ENCODE data around the gene CEACAM18.
"Not testable (repeated sequence)": the region's sequence is repeated elsewhere in the genome, so short reads cannot be mapped to it uniquely, and the experiment has no call there.

Gene CEACAM18

DNA sequence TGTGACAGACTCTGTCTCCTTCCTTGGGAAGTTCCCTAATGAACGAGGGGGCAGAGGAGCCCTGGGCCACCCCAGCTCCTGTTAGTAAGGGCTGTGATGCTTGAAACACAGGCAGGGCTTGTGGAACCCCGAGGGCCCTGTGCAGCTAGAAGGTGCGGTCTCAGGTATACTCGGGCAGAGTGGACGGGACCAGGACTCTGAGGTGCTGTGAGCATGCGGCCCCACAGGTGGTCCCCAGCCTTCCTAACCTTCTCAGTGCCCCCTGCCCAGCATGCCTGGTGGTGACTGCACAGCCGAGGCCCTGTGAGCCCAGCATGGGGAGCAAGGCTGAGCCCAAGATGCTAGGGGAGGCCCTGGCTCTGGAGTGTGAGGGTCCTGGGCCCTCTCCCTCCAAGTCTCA is 16.1 kb upstream of the CEACAM18 start:
- TF ChIP-seq, protein P1, sequence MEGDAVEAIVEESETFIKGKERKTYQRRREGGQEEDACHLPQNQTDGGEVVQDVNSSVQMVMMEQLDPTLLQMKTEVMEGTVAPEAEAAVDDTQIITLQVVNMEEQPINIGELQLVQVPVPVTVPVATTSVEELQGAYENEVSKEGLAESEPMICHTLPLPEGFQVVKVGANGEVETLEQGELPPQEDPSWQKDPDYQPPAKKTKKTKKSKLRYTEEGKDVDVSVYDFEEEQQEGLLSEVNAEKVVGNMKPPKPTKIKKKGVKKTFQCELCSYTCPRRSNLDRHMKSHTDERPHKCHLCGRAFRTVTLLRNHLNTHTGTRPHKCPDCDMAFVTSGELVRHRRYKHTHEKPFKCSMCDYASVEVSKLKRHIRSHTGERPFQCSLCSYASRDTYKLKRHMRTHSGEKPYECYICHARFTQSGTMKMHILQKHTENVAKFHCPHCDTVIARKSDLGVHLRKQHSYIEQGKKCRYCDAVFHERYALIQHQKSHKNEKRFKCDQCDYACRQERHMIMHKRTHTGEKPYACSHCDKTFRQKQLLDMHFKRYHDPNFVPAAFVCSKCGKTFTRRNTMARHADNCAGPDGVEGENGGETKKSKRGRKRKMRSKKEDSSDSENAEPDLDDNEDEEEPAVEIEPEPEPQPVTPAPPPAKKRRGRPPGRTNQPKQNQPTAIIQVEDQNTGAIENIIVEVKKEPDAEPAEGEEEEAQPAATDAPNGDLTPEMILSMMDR (IDR thresholded peaks at IDR 0.05; ENCODE audit: insufficient read depth, low read depth, low read length, missing control alignments) = no peak
- DNase-seq (ENCODE audit: low read depth) = no peak
- H3K4me3 ChIP-seq (ENCODE audit: low read depth, low read length) = no peak overlapping the region

DNA sequence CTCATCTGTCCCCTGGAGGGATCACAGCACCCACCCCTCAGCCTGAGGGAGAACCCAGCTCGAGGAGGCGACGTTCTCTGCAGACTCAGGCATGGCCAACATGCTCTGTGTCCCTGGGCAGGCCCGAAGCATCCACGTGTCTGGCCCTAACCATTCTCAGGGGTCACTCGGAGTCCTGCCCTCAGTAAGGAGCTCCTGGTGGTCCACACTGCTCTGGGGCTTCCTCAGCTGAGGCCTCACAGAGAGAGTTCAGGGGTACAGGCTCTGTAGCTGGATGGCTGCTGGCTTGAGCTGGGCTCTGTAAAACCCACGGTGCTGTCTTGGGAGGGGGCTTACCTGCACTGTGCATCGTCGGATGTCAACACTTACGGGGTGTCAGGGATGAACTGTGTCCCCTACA is 15.7 kb upstream of the CEACAM18 start:
- no peak for DNase-seq (ENCODE audit: low read depth)
- no peak overlapping the region for H3K4me3 ChIP-seq (ENCODE audit: low read depth, low read length)

DNA sequence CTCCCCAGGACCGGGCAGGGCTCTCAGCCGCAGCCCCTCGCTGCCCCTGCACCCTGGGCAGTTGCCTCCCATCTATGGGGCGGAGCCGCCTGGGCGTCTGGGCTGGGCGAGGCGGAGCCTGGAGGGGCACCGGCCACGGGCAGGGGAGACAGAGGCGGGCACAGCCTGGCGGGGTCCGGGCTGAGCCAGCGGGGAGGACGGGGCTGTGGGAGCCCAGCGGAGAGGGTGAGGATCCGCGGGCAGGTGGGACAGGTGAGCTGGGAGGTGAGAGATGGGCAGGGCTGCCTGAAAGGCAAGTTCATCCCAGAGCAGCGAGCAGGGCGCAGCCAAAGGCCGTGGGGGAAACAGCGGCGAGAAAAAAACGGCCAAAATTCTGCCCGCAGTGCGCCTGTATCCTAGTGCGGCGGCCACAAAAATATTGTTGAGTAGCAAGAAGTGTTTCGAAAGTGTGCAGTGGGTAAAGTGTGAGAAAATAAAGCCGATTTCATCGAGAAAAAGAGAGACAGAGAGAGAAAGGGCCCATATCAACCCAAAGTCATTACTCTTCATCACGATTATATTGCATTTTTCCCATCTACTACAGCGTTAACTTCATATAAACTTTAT is 14.3 kb upstream of the CEACAM18 start:
- DNase-seq (ENCODE audit: low read depth); H3K4me3 ChIP-seq (ENCODE audit: low read depth, low read length): not testable (repeated sequence)

More for the DNA sequence above, 15.7 kb upstream of the CEACAM18 start:
- TF ChIP-seq, protein P1 (IDR thresholded peaks at IDR 0.05; ENCODE audit: insufficient read depth, low read depth, low read length, missing control alignments) = no peak

DNA sequence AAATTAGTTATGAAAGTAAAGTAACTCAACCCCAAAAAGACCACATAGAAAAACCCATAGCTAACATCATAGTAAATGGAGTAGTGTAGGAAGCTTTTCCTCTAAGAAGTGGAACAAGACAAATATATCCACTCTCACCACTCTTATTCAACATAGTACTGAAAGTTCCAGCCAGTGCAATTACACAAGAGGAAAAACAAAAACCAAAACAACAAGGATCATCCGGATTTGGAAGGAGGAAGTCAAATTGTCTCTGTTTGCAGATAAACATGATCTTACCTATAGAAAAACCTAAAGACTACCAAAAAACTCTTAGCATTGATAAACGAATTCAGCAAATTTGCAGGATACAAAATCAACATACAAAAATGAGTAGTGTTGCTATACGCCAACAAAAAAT is 11.6 kb upstream of the CEACAM18 start:
- H3K4me3 ChIP-seq (ENCODE audit: low read depth, low read length) = no peak overlapping the region
- TF ChIP-seq, protein P1 (IDR thresholded peaks at IDR 0.05; ENCODE audit: insufficient read depth, low read depth, low read length, missing control alignments) = no peak
- no peak for DNase-seq (ENCODE audit: low read depth)

DNA sequence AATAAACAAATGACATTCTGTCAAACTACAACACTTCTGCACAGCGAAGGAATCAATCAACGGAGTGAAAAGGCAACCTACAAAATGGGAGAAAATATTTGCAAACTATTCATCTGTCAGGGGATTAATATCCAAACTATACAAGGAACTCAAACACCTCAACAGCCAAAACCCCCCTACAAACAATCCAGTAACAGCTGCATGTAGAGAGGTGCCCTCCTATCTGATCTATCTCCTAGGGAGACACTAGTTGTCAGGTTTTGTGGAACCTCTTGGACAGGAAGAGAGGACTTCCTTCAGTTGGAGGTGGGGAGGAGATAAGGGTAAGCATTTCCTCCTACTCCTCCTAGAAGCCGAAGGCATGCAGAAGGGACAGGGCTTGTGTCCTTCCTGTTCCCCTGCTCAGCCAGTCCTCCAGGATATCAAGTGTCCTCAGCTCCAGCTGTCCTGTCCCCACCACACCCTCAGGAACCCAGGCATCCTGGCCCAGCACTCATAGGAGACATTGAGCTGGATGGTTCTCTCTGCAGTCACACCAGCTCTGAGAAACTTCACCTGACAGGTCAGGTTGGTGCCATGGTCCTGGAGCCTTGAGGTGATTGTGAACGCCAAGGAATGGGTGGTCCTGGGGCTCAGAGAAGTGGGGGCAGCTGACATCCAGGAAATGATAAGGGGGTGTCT is 10.3 kb upstream of the CEACAM18 start:
- TF ChIP-seq, protein P1 (IDR thresholded peaks at IDR 0.05; ENCODE audit: insufficient read depth, low read depth, low read length, missing control alignments) = no peak
- H3K4me3 ChIP-seq (ENCODE audit: low read depth, low read length) = no peak overlapping the region
- DNase-seq (ENCODE audit: low read depth) = no peak

DNA sequence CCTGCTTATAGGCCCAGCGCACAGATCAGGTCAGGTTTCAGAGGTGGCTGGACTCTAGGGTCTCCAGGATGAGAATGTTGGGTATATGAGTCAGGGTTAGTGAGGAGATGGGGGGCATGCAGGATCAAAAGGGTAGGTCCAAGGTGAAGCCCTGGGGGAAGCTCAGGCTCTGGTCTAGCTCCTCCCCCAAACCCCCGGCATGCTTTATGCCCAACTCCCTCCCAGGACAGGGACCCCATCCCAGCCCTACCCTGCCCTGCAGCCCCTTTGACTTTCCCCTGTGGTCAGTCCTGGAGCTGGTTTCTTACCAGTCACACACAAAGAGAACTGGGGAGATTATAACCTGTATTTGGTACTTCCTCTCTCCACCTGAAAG is 9.8 kb upstream of the CEACAM18 start:
- TF ChIP-seq, protein P1 (IDR thresholded peaks at IDR 0.05; ENCODE audit: insufficient read depth, low read depth, low read length, missing control alignments) = no peak
- no peak for DNase-seq (ENCODE audit: low read depth)
- H3K4me3 ChIP-seq (ENCODE audit: low read depth, low read length) = no peak overlapping the region

DNA sequence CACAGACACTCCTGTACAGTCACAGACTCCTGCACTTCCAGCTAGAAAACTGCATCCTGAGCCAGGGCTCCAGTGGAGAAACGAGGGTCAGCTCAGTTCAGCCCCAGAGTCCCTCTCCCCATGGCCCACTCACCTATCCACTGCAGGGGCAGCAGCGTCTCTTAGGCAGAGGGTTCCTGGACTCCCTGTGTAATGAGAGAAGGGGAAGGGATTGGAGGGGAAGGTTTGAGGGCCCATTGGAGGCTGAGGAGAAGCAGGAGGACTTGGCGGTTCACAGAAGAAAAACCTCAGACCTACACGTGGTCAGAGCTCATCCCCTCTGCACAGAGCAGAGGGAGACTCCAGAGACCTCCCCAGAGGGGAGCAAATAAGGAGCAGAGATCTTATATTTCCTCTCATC is 9.2 kb upstream of the CEACAM18 start:
- no peak for DNase-seq (ENCODE audit: low read depth)
- no peak overlapping the region for H3K4me3 ChIP-seq (ENCODE audit: low read depth, low read length)
- TF ChIP-seq, protein P1 (IDR thresholded peaks at IDR 0.05; ENCODE audit: insufficient read depth, low read depth, low read length, missing control alignments) = no peak
